Epithelial cell of esophagus (primary cell): ENCODE results near the gene RIGI.
"Not testable (repeated sequence)": the region's sequence is repeated elsewhere in the genome, so short reads cannot be mapped to it uniquely, and the experiment has no call there.

Experiments used
- DNase-seq: peaks from one replicate; pipeline ENCODE4 v3.0.0; 2010; ENCODE audit warnings: low read depth
- H3K4me3 ChIP-seq: 2 replicates; pipeline ENCODE4 v1.5.1; 2011; ENCODE audit warnings: mild to moderate bottlenecking, low read length, control low read depth
- CTCF ChIP-seq: IDR thresholded peaks from 2 replicates; pipeline ENCODE4 v1.5.1; 2011; ENCODE audit warnings: low read depth, mild to moderate bottlenecking, low read length, control low read depth, inconsistent platforms; ENCODE audit not compliant: insufficient read depth; ENCODE audit errors: missing control alignments

Gene RIGI

GRCh38 chr9:32533336-32533735 lies 7.3 kb upstream of the RIGI start:
- no peak for DNase-seq
- TF ChIP-seq CTCF, result no peak
- no peak overlapping the region for H3K4me3 ChIP-seq

GRCh38 chr9:32526707-32527048 lies 682 bp upstream of the RIGI start:
- H3K4me3 ChIP-seq, result peak overlapping the region; percentile 52
- TF ChIP-seq CTCF, result no peak
- DNase-seq, result no peak

GRCh38 chr9:32525709-32526030 lies 326 bp downstream of the RIGI start:
- no peak for TF ChIP-seq CTCF
- DNase-seq, result no peak
- peak overlapping the region; percentile 52 for H3K4me3 ChIP-seq

- H3K4me3 ChIP-seq, result peak overlapping the region; percentile 52
- TF ChIP-seq CTCF, result no peak
- DNase-seq, result peak; percentile 85
These were observed 896 bp downstream of the RIGI start for GRCh38 chr9:32524892-32525708.

GRCh38 chr9:32524558-32524891 lies 1.5 kb downstream of the RIGI start:
- DNase-seq, H3K4me3 ChIP-seq: not testable (repeated sequence)

- TF ChIP-seq CTCF, result no peak
- H3K4me3 ChIP-seq, result no peak overlapping the region
- DNase-seq, result no peak
These were observed 2.1 kb downstream of the RIGI start for GRCh38 chr9:32523910-32524309.

GRCh38 chr9:32518276-32518675 lies 7.7 kb downstream of the RIGI start:
- no peak for TF ChIP-seq CTCF
- DNase-seq, result no peak
- no peak overlapping the region for H3K4me3 ChIP-seq

- H3K4me3 ChIP-seq, result no peak overlapping the region
- no peak for TF ChIP-seq CTCF
- no peak for DNase-seq
These were observed 9.8 kb downstream of the RIGI start for GRCh38 chr9:32516241-32516640.
